HEK293 (cell line): ENCODE results near the gene SESN2.

Source experiments
- GLIS1 ChIP-seq: fragments of 450-650 bp; formaldehyde crosslinking; IDR thresholded peaks from 2 replicates; pipeline ENCODE4 v1.5.1; 2016; ENCODE audit warnings: missing biosample characterization, missing genetic modification characterization
- KLF16 ChIP-seq: fragments of 450-650 bp; formaldehyde crosslinking; IDR thresholded peaks from 2 replicates; pipeline ENCODE4 v1.5.1; 2017; ENCODE audit warnings: missing biosample characterization, missing genetic modification characterization
- REPIN1 ChIP-seq: fragments of 450-650 bp; formaldehyde crosslinking; IDR thresholded peaks from 2 replicates; pipeline ENCODE4 v1.5.1; 2017; ENCODE audit warnings: missing biosample characterization, missing genetic modification characterization, low read depth
- SALL2 ChIP-seq: fragments of 450-650 bp; formaldehyde crosslinking; IDR thresholded peaks from 2 replicates; pipeline ENCODE4 v1.5.0; 2017; ENCODE audit warnings: missing biosample characterization, mild to moderate bottlenecking, missing genetic modification characterization, borderline replicate concordance
- SCRT1 ChIP-seq: fragments of 450-650 bp; formaldehyde crosslinking; IDR thresholded peaks from 2 replicates; pipeline ENCODE4 v1.5.1; 2016; ENCODE audit warnings: missing biosample characterization, missing genetic modification characterization, borderline replicate concordance
- TRIM28 ChIP-seq: IDR thresholded peaks from 2 replicates; pipeline ENCODE4 v1.6.1; 2011; ENCODE audit warnings: low read length, control low read depth, borderline replicate concordance
- ZBTB17 ChIP-seq: fragments of 450-650 bp; formaldehyde crosslinking; IDR thresholded peaks from 2 replicates; pipeline ENCODE4 v1.5.1; 2016; ENCODE audit warnings: missing biosample characterization, missing genetic modification characterization
- ZNF16 ChIP-seq: fragments of 450-650 bp; formaldehyde crosslinking; IDR thresholded peaks from 2 replicates; pipeline ENCODE4 v1.5.1; 2016; ENCODE audit warnings: low read depth, missing biosample characterization, missing genetic modification characterization
- ZNF202 ChIP-seq: fragments of 450-650 bp; formaldehyde crosslinking; IDR thresholded peaks from 2 replicates; pipeline ENCODE4 v1.5.1; 2016; ENCODE audit warnings: missing biosample characterization, missing genetic modification characterization, borderline replicate concordance
- ZNF266 ChIP-seq: fragments of 450-650 bp; formaldehyde crosslinking; IDR thresholded peaks from 2 replicates; pipeline ENCODE4 v1.5.1; 2016; ENCODE audit warnings: missing biosample characterization, missing genetic modification characterization, low read depth
- ZNF292 ChIP-seq: fragments of 450-650 bp; formaldehyde crosslinking; IDR thresholded peaks from 2 replicates; pipeline ENCODE4 v1.5.1; 2016; ENCODE audit warnings: low read depth, missing biosample characterization, missing genetic modification characterization, borderline replicate concordance
- ZNF324 ChIP-seq: fragments of 450-650 bp; formaldehyde crosslinking; IDR thresholded peaks from 2 replicates; pipeline ENCODE4 v1.5.1; 2016; ENCODE audit warnings: missing biosample characterization, missing genetic modification characterization
- ZNF335 ChIP-seq: fragments of 450-650 bp; formaldehyde crosslinking; conservative IDR thresholded peaks from 2 replicates; pipeline ENCODE4 v1.5.1; 2016; ENCODE audit warnings: missing biosample characterization, missing genetic modification characterization
- ZNF600 ChIP-seq: fragments of 450-650 bp; formaldehyde crosslinking; IDR thresholded peaks from 2 replicates; pipeline ENCODE4 v1.5.1; 2016; ENCODE audit warnings: missing biosample characterization, missing genetic modification characterization
- ZNF626 ChIP-seq: fragments of 450-650 bp; sonication (Bioruptor Pico); formaldehyde crosslinking; IDR thresholded peaks from 2 replicates; pipeline ENCODE4 v1.5.1; 2018; ENCODE audit warnings: missing biosample characterization, missing genetic modification characterization, inconsistent platforms
- ZNF629 ChIP-seq: fragments of 450-650 bp; formaldehyde crosslinking; IDR thresholded peaks from 2 replicates; pipeline ENCODE4 v1.5.1; 2017; ENCODE audit warnings: missing biosample characterization, missing genetic modification characterization
- ZNF654 ChIP-seq: fragments of 450-650 bp; formaldehyde crosslinking; IDR thresholded peaks from 2 replicates; pipeline ENCODE4 v1.5.1; 2016; ENCODE audit warnings: low read depth, missing biosample characterization, missing genetic modification characterization
- ZNF707 ChIP-seq: fragments of 450-650 bp; formaldehyde crosslinking; IDR thresholded peaks from 2 replicates; pipeline ENCODE4 v1.5.1; 2016; ENCODE audit warnings: missing biosample characterization, missing genetic modification characterization
- ZNF768 ChIP-seq: fragments of 450-650 bp; formaldehyde crosslinking; IDR thresholded peaks from 2 replicates; pipeline ENCODE4 v1.5.1; 2018; ENCODE audit warnings: missing biosample characterization, mild to moderate bottlenecking, missing genetic modification characterization
- ZSCAN23 ChIP-seq: fragments of 450-650 bp; formaldehyde crosslinking; IDR thresholded peaks from 2 replicates; pipeline ENCODE4 v1.5.1; 2016; ENCODE audit warnings: missing biosample characterization, missing genetic modification characterization
- TF ChIP-seq, protein P1 (sequence below): sonication (generic); formaldehyde crosslinking; IDR thresholded peaks from 2 replicates; pipeline ENCODE4 v1.8.1; 2022; ENCODE audit warnings: mild to moderate bottlenecking, moderate library complexity, missing genetic modification reagents
- TF ChIP-seq, protein P2 (sequence below): fragments of 450-650 bp; formaldehyde crosslinking; IDR thresholded peaks from 2 replicates; pipeline ENCODE4 v1.5.1; 2016; ENCODE audit warnings: missing biosample characterization, missing genetic modification characterization
- TF ChIP-seq, protein P3 (sequence below): fragments of 450-650 bp; formaldehyde crosslinking; IDR thresholded peaks from 2 replicates; pipeline ENCODE4 v1.5.1; 2016; ENCODE audit warnings: missing biosample characterization, missing genetic modification characterization
- TF ChIP-seq, protein P4 (sequence below): fragments of 450-650 bp; formaldehyde crosslinking; IDR thresholded peaks from 2 replicates; pipeline ENCODE4 v1.5.1; 2016; ENCODE audit warnings: missing biosample characterization, missing genetic modification characterization, borderline replicate concordance
- TF ChIP-seq, protein P5 (sequence below): fragments of 450-650 bp; formaldehyde crosslinking; IDR thresholded peaks from 2 replicates; pipeline ENCODE4 v1.5.1; 2017; ENCODE audit warnings: missing biosample characterization, missing genetic modification characterization
- TF ChIP-seq, protein P6 (sequence below): fragments of 450-650 bp; formaldehyde crosslinking; optimal IDR thresholded peaks from 2 replicates; pipeline ENCODE3; 2016; ENCODE audit warnings: missing biosample characterization, mild to moderate bottlenecking, missing genetic modification characterization

SESN2 gene

DNA sequence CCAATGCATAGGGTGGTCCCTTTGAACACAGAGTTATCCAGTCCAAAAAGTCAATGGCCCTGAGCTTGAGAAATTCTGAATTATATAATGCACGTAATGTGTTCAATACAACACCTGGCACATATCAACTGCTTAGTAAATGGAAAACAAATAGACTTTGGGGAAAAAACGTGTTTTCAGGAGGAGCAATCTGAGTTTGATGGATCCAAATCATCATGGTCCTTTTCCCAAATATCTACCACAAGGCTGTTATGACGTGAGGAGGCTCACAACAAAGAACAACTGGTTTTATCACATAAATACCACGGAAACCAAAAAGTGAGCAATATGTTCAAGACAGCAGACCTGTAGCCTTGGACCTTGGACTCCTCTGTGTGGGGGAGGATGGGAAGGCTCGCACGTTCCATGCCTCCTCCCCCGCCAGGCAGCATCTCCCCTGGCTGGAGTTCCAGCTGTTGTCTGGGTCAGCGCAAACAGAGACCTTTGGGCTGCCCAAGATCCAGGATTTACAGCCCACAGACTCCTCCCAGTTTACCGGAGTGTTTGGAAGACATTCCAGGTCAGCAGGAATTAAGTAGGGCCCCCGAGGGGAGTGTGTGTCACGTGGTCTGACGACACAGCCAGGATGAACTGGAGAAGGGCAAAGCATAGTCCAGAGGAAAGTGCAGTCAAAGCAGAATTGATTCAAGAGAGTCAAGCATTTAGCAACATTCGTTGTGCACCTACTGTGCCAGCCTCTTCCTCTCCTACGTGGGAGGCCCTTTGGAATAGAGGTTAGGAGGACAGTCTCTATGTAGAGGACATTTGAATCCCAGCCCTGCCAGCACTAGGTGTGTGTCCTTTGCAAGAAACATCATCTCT lies 37.3 kb downstream of the SESN2 start (continued):
- TF ChIP-seq, protein P1, sequence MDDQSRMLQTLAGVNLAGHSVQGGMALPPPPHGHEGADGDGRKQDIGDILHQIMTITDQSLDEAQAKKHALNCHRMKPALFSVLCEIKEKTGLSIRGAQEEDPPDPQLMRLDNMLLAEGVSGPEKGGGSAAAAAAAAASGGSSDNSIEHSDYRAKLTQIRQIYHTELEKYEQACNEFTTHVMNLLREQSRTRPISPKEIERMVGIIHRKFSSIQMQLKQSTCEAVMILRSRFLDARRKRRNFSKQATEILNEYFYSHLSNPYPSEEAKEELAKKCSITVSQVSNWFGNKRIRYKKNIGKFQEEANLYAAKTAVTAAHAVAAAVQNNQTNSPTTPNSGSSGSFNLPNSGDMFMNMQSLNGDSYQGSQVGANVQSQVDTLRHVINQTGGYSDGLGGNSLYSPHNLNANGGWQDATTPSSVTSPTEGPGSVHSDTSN (CRISPR knock-in tag) = no peak
- TF ChIP-seq ZNF16 (tag by site-specific recombination) (no peak), ZNF626 (tag by site-specific recombination) (no peak), ZNF202 (tag by site-specific recombination) (no peak), SALL2 (no peak), GLIS1 (tag by site-specific recombination) (peak; percentile 79), SCRT1 (tag by site-specific recombination) (peak; percentile 47; the same call in 1 of the 2 replicates), TRIM28 (peak; percentile 92; the same call in 1 of the 2 replicates), ZNF654 (tag by site-specific recombination) (no peak), ZNF324 (tag by site-specific recombination) (no peak), ZNF768 (no peak), REPIN1 (no peak), ZBTB17 (tag by site-specific recombination) (peak; percentile 70), ZNF292 (tag by site-specific recombination) (no peak), ZNF600 (tag by site-specific recombination) (peak; percentile 48; the same call in 1 of the 2 replicates), ZNF707 (tag by site-specific recombination) (no peak), KLF16 (tag by site-specific recombination) (no peak), ZNF335 (tag by site-specific recombination) (peak; percentile 59), ZSCAN23 (tag by site-specific recombination) (no peak), ZNF629 (tag by site-specific recombination) (peak; percentile 21; the same call in 1 of the 2 replicates), ZNF266 (tag by site-specific recombination) (no peak)
- TF ChIP-seq, protein P2, sequence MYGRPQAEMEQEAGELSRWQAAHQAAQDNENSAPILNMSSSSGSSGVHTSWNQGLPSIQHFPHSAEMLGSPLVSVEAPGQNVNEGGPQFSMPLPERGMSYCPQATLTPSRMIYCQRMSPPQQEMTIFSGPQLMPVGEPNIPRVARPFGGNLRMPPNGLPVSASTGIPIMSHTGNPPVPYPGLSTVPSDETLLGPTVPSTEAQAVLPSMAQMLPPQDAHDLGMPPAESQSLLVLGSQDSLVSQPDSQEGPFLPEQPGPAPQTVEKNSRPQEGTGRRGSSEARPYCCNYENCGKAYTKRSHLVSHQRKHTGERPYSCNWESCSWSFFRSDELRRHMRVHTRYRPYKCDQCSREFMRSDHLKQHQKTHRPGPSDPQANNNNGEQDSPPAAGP (tag by site-specific recombination) = no peak
- TF ChIP-seq, protein P3, sequence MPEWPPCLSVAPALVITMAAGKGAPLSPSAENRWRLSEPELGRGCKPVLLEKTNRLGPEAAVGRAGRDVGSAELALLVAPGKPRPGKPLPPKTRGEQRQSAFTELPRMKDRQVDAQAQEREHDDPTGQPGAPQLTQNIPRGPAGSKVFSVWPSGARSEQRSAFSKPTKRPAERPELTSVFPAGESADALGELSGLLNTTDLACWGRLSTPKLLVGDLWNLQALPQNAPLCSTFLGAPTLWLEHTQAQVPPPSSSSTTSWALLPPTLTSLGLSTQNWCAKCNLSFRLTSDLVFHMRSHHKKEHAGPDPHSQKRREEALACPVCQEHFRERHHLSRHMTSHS (tag by site-specific recombination) = no peak
- TF ChIP-seq, protein P4, sequence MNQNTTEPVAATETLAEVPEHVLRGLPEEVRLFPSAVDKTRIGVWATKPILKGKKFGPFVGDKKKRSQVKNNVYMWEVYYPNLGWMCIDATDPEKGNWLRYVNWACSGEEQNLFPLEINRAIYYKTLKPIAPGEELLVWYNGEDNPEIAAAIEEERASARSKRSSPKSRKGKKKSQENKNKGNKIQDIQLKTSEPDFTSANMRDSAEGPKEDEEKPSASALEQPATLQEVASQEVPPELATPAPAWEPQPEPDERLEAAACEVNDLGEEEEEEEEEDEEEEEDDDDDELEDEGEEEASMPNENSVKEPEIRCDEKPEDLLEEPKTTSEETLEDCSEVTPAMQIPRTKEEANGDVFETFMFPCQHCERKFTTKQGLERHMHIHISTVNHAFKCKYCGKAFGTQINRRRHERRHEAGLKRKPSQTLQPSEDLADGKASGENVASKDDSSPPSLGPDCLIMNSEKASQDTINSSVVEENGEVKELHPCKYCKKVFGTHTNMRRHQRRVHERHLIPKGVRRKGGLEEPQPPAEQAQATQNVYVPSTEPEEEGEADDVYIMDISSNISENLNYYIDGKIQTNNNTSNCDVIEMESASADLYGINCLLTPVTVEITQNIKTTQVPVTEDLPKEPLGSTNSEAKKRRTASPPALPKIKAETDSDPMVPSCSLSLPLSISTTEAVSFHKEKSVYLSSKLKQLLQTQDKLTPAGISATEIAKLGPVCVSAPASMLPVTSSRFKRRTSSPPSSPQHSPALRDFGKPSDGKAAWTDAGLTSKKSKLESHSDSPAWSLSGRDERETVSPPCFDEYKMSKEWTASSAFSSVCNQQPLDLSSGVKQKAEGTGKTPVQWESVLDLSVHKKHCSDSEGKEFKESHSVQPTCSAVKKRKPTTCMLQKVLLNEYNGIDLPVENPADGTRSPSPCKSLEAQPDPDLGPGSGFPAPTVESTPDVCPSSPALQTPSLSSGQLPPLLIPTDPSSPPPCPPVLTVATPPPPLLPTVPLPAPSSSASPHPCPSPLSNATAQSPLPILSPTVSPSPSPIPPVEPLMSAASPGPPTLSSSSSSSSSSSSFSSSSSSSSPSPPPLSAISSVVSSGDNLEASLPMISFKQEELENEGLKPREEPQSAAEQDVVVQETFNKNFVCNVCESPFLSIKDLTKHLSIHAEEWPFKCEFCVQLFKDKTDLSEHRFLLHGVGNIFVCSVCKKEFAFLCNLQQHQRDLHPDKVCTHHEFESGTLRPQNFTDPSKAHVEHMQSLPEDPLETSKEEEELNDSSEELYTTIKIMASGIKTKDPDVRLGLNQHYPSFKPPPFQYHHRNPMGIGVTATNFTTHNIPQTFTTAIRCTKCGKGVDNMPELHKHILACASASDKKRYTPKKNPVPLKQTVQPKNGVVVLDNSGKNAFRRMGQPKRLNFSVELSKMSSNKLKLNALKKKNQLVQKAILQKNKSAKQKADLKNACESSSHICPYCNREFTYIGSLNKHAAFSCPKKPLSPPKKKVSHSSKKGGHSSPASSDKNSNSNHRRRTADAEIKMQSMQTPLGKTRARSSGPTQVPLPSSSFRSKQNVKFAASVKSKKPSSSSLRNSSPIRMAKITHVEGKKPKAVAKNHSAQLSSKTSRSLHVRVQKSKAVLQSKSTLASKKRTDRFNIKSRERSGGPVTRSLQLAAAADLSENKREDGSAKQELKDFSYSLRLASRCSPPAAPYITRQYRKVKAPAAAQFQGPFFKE (tag by site-specific recombination) = no peak
- TF ChIP-seq, protein P5, sequence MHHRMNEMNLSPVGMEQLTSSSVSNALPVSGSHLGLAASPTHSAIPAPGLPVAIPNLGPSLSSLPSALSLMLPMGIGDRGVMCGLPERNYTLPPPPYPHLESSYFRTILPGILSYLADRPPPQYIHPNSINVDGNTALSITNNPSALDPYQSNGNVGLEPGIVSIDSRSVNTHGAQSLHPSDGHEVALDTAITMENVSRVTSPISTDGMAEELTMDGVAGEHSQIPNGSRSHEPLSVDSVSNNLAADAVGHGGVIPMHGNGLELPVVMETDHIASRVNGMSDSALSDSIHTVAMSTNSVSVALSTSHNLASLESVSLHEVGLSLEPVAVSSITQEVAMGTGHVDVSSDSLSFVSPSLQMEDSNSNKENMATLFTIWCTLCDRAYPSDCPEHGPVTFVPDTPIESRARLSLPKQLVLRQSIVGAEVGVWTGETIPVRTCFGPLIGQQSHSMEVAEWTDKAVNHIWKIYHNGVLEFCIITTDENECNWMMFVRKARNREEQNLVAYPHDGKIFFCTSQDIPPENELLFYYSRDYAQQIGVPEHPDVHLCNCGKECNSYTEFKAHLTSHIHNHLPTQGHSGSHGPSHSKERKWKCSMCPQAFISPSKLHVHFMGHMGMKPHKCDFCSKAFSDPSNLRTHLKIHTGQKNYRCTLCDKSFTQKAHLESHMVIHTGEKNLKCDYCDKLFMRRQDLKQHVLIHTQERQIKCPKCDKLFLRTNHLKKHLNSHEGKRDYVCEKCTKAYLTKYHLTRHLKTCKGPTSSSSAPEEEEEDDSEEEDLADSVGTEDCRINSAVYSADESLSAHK = no peak
- TF ChIP-seq, protein P6, sequence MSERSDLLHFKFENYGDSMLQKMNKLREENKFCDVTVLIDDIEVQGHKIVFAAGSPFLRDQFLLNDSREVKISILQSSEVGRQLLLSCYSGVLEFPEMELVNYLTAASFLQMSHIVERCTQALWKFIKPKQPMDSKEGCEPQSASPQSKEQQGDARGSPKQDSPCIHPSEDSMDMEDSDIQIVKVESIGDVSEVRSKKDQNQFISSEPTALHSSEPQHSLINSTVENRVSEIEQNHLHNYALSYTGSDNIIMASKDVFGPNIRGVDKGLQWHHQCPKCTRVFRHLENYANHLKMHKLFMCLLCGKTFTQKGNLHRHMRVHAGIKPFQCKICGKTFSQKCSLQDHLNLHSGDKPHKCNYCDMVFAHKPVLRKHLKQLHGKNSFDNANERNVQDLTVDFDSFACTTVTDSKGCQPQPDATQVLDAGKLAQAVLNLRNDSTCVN = no peak
